Fibroblast of skin of scalp (primary cell): ENCODE data around the gene CHST3.

Experiments
- DNase-seq: peaks from one replicate; pipeline ENCODE4 v3.0.0-alpha.2; 2013

Gene CHST3

DNA sequence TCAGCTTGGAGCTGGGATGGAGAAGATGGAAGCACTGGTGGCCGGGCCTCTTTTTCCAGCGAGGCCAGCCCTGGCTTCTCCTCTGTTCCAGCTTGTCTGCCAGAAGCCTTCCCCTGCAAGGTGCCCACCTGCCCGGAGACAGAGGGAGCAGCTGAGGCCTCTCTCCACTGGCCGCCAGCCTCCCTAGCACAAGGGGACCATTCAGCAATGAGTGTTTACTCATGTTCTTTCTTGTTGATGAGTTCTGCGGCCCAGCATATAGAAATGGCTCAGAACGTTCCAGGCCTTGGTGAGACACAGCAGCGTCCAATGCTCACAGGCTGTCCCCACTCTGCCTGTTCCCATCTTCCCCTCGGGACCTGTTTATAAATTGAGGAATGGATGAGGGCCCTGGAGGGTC is 47.3 kb downstream of the CHST3 start:
- DNase-seq: no peak

DNA sequence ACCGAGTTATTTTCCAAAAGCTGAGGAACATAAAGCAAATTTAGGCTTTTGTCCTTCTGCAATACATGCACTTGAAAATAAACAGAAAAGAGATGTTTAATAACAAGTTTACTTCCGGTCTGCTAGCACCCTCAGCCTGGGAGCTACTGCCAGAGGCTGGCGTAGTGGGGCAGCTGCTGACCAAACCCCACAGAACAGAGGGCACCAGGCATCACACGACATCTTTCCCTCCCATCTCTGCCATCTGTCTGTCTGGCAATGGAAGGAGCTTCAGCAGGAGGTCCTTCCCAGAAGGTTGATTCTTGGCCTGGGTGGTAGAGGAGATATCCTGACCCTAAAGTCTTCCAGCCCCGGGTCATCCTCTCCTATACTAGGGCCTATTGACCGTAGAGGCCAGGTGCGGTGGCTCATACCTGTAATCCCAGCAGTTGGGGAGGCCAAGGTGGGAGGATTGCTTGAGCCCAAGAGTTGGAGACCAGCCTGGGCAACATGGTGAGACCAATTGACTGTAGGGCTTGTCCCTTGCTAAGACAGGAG is 47.8 kb downstream of the CHST3 start:
- no peak for DNase-seq

GRCh38 chr10:72012796-72013195 is 48.6 kb downstream of the CHST3 start:
- no peak for DNase-seq

GRCh38 chr10:72013202-72013945 is 49.2 kb downstream of the CHST3 start:
- DNase-seq: no peak

DNA sequence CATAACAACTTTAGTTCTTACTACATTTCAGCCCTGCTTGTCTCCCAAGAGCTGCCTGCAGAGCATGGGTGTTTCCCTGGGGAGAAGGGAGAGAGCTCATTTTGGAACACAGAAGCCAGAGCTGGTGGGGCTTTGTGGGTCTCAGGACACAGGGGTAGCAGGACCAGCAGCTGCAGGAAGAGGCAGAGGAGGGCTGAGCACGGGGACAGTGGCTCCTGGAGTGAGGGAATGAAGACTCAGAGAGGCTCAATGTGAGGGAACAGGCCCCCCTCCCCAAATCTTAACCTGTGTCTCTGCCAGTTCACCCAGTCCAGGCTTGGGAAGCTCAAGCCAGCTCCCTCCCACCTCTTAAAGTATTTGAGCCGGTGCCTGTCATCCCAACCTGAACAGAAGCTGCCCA is 50.0 kb downstream of the CHST3 start:
- DNase-seq: no peak

GRCh38 chr10:72014785-72015480 is 50.7 kb downstream of the CHST3 start:
- DNase-seq: no peak

- DNase-seq: no peak
These were observed 51.6 kb downstream of the CHST3 start for GRCh38 chr10:72015841-72016240.

DNA sequence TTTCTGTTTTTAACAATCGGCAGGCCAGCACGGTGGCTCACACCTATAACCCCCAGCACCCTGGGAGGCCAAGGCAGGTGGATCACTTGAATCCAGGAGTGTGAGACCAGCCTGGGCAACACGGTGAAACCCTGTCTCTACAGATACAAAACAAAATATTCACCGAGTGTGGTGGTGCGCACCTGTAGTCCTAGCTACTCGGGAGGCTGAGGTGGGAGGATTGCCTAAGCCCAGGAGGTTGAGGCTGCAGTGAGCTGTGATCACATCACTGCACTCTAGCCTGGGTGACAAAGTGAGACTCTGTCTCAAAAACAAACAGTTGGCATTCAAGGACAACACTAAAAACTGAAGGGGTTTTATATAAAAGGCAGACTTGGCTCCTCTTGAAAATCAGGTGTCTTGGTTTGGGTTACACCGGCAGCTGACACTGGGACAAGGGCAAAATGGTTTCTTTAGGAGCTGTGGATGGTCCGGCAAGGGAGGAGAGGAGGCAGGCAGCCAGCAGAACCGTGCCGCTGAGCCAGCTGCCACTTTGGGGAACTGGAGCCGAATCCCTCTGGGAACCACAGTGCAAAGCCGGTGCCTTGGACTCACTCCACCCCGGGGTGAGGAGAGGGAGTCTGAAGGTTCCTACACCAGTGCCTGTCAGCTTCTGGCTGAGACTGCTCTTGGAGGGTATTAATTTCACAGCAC is 52.6 kb downstream of the CHST3 start:
- DNase-seq: no peak

GRCh38 chr10:72019085-72019876 is 55.1 kb downstream of the CHST3 start:
- no peak for DNase-seq

- no peak for DNase-seq
These were observed 57.0 kb downstream of the CHST3 start for GRCh38 chr10:72020914-72021809.

- DNase-seq: no peak
These were observed 58.0 kb downstream of the CHST3 start for GRCh38 chr10:72022228-72022627.

DNA sequence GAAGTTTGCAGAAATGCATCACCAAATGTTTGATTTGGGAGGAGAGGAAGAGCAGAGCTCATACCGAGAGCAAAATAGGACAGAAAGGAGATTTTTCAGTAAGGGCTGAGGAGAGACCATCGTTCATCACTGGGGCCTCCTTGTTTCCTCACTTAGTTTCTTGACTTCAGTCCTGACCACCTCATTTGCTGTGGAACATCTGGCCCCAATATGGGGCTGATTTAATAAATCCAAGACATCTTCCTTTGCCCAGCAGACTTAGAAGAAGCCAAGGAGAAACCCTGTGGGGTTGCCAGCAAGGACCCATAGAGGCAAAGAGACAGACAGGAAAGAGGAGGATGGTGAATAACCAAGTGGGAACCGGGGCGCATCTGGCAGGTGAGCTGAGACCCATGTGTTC is 60.4 kb downstream of the CHST3 start:
- no peak for DNase-seq

DNA sequence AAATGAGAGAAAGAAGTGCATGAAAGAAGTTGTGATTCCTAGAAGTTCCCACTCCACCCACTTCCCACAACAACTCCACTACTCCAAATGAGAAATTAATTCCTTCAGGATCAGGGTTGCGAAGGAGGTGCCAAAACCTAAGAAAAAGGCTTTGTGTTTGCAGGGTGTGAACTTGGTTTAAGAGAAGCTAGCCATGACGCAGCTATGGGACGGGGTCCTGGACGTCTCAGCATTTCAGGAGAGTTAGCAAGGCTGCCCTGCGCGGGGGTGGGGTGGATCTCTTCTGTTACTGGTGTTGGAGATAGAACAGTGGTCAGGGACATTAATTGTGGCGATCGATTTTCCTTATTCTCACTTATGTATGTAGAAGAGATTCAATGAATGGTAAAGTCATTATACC is 61.2 kb downstream of the CHST3 start:
- no peak for DNase-seq

- DNase-seq: no peak
These were observed 61.6 kb downstream of the CHST3 start for GRCh38 chr10:72025832-72026231.

DNA sequence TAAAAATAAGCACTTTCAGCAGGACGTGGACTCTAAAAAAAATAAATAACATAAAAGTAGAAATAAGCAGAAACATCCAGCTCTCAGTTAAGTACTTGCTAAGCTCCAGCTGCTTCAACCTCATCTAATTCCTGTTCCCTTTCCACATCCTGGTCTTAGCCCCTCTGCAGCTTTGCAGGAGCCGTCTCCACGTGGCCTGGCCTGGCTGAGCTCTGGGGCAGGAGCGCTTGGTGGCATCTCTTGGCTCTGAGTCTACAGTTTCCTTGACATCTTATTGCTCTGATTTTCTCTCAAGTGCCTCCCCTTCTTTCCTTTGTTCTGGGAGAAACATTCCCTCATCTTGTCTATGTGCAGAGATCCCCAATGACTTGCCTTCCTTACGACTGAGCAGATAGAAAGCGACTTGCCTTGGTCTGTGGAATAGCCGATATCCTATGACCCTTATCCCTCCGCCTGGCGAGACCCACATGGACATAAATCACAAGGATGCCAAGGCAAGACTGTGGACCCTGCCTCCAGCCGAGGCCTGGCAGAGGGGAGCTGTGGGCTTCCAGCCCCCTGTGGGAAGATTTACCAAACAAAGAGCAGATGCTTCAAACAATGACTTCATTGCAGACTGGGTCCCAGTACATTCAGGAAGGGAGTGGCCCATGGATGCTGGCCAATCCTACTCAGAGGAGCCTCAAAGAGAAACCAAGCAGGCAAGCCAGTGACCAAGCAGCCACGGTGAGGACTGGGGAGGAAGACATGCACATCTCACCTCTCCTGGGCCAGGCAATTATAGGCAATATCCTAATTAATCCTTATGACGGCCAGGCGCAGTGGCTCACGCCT is 62.3 kb downstream of the CHST3 start:
- DNase-seq: peak; percentile 27

DNA sequence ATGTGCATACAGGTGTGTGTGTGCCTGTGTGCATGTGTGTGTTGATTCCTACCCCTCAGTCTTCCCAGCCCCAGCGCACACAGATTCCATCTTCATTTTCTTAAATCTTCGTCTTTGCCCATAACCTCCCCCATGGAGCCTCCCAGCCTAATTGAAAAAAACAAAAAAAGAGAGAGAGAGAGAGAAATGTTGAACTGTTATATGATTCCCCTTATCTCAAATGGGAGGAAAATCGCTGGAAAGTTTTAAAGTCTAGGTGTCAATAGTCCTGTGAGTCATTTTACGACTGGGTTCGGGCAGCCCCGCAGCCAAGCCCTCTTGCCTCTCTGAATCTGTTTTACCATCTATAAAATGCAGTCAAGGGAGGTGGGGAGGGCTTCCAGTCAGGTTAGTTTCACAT is 63.3 kb downstream of the CHST3 start:
- no peak for DNase-seq

DNA sequence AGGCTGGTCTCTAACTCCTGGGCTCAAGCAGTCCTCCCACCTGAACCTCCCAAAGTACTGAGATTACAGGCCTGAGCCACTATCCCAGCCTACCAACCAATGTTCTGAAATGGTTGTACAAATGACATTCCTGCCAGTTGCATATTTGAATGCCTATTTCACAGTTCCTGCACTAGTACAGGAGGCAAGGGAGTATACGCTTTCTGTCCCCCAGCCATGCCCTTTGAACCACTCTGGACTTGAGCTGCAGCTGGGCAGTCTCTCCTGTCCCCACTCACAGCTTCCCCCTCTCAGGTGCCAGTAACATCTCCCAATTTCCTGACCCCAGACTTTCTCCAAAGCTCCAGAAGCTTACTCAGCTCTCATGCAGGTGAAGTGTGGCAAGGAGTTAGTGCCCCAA is 65.2 kb downstream of the CHST3 start:
- no peak for DNase-seq

DNA sequence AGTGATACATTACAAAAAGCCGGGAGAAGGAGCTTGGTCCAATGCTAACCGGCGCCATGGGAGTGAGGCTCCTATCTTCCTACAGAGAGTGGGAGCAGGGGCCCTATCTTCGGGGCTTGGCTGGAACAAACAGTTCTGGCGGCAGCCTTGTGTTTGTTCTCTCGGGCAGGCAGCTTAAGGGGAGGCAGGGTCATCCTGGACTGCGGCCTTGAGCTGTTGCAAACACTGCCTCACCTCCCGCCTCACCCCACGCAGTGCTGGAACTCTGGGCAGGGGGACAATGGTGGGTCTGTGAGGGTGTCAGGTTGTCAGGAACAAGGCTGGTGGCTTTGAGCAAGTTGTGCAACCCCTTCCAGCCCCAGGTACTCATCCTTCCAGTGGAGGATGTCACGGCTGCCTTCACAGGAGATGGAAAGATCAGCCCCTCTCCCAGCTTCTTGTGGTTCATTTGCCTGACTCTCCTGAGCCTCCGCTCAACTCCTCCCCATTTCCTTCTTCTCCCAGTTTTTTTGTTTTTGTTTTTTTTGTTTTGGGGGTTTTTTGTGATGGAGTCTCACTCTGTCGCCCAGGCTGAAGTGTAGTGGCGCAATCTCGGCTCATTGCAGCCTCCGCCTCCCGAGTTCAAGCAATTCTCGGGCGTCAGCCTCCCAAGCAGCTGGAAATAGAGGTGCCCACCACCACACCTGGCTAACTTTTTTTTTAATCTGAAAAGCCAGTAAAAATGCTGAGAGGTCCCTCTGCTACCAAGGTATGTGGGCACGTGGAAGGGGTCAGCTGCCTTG is 66.8 kb downstream of the CHST3 start:
- DNase-seq: no peak

DNA sequence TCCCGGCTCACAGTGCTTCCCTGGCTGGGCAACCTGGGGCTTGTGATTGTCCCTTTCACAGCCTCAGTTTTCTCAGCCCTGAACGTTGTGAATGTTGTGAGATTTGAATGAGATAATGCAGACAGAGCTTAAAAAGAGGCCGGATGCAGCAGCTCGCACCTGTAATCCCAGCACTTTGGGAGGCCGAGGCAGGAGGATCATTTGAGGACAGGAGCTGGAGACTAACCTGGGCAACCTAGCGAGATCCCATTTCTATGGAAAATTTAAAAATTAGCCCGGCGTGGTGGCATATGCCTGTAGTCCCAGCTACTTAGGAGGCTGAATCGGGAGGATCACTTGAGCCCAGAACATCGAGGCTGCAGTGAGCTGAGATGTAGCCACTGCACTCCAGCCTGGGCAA is 67.5 kb downstream of the CHST3 start:
- no peak for DNase-seq
